ENCODE measurements around the gene GGN.
"Not testable (repeated sequence)": the region's sequence is repeated elsewhere in the genome, so short reads cannot be mapped to it uniquely, and the experiment has no call there.

GGN gene

DNA sequence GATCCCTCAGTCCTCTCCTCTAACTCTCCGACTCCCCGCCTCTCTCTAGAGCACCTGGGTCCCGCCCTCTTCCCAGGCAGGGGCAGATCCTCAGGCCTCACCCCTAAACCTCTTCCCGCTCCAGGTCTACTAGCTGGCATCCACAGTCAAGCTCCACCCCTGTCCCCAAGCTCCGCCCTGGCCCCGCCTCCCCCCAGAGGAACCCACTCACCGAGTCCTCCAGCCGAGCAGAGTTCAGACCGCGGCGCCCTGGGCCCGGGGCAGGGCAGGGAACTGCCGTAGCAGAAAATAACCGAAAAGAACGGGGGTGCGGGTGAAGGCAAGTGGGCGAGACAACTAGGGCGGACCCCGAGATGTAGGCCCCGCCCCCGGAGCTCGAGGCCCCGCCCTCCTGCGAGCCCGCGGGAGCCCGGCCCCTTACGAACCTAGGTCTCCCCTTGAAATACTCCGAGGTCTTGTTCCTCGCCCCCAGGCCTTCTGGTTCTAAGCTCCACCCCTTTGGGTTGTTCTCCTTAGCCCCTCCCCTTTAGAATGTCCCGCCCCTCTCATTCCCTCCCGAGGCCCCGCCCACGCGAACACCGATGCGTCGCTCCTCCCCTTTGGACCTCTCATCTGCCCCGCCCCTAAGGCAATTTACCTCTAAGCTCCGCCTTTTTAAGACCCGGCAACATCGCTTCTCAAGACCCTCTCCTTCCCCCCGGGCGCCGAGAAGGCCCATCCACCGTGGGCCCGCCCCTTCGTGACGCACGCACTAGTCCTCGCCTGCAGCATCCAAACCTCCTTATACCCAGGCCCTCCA, at the start of gene GGN:
GGN (minus strand) TSS at position 485 of the 799 bp plus-strand sequence. CDS start 773 bp downstream, outside the sequence.
- no peak within 1 kb of the TSS for H3K27ac ChIP-seq (ENCODE audit: low read length)
- H3K36me3 ChIP-seq (ENCODE audit: control insufficient read depth in 1 of 2, insufficient read depth in 2 of 2, low read length in 2 of 2) = peaks cover 12 to 25% of the 10 kb centered on the region in 2 donors
- peaks cover 4% of the 10 kb centered on the region for H3K27me3 ChIP-seq (ENCODE audit: low read depth, low read length)
- no peaks in the 10 kb centered on the region for H3K9me3 ChIP-seq (ENCODE audit: control insufficient read depth in 1 of 2, low read length in 2 of 2)
- H3K4me1 ChIP-seq (ENCODE audit: control insufficient read depth in 1 of 2, insufficient read depth in 2 of 2, low read length in 2 of 2) = peaks cover 3 to 28% of the 10 kb centered on the region in 2 donors
- H3K4me3 ChIP-seq (ENCODE audit: low read depth in 1 of 2, low read length in 2 of 2) = peak within 1 kb of the TSS; percentile 60 to 71

DNA sequence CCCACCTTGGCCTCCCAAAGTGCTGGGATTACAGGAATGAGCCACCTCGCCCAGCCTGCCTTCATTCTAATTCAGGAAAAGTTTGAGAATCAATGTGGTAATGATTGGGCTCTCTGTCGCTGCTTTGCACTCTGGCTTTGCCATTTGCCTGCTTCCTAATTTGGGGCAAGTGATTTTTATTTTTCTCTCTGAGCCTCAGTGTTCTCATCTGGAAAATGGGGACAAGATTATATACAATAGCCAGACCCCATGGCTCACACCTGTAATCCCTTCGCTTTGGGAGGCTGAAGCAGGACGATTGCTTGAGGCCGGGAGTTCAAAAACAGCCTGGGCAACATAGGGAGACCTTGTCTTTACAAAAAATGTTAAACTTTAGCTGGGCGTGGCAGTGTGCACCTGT, 49.5 kb upstream of the GGN start:
- Histone ChIP-seq H3K27ac (ENCODE audit: low read length) (no peak overlapping the region), H3K4me1 (ENCODE audit: control insufficient read depth in 1 of 2, insufficient read depth in 2 of 2, low read length in 2 of 2) (peaks cover 0 to 5% of the 10 kb centered on the region in 2 donors), H3K4me3 (ENCODE audit: low read depth in 1 of 2, low read length in 2 of 2) (no peak overlapping the region), H3K27me3 (ENCODE audit: low read depth, low read length) (peaks cover 14% of the 10 kb centered on the region), H3K36me3 (ENCODE audit: control insufficient read depth in 1 of 2, insufficient read depth in 2 of 2, low read length in 2 of 2) (no peaks in the 10 kb centered on the region), H3K9me3 (ENCODE audit: control insufficient read depth in 1 of 2, low read length in 2 of 2) (no peaks in the 10 kb centered on the region)

DNA sequence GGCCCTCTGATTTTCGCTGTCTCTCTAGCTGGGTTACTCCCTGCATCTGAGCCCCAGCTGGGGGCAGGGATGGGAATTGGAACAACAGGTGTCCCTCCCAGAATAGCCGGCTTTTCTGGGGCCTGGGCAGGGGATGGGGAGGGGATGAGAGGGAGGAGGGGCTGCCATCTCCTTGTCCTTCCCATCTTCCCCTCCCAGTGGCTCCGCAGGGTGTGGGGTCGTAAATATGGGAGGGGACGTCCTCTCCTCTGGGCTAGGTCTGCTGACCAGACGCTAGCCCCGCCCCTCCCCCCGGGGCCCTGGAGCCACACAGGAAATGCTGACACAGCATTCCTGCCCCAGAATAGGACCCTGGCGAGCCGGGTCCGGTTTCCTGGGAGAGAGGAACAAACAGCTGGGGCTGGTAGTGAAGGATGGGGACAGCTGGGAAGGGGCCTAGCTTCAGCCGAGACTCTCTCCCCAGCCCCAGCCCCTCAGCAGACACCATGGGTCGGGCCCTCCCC, 46.8 kb upstream of the GGN start:
- Histone ChIP-seq H3K4me3 (ENCODE audit: low read depth in 1 of 2, low read length in 2 of 2) (peak overlapping the region in 1 of 2 donors; percentile 18), H3K27me3 (ENCODE audit: low read depth, low read length) (peaks cover 14% of the 10 kb centered on the region), H3K36me3 (ENCODE audit: control insufficient read depth in 1 of 2, insufficient read depth in 2 of 2, low read length in 2 of 2) (no peaks in the 10 kb centered on the region), H3K27ac (ENCODE audit: low read length) (no peak overlapping the region), H3K9me3 (ENCODE audit: control insufficient read depth in 1 of 2, low read length in 2 of 2) (no peaks in the 10 kb centered on the region), H3K4me1 (ENCODE audit: control insufficient read depth in 1 of 2, insufficient read depth in 2 of 2, low read length in 2 of 2) (peaks cover 0 to 5% of the 10 kb centered on the region in 2 donors)

- H3K27ac ChIP-seq (ENCODE audit: low read length) = no peak within 1 kb of the TSS
- H3K4me3 ChIP-seq (ENCODE audit: low read depth in 1 of 2, low read length in 2 of 2) = peak within 1 kb of the TSS in 1 of 2 donors; percentile 18
Measured at GRCh38 chr19:38433268-38433733, 45.5 kb upstream of the GGN start, which contains the start of gene RYR1. Gene RYR1 (plus strand): TSS chr19:38433691. CDS start chr19:38433830, 139 bp downstream.

GRCh38 chr19:38430931-38431330, 43.1 kb upstream of the GGN start:
- Histone ChIP-seq H3K27me3 (ENCODE audit: low read depth, low read length) (peaks cover 14% of the 10 kb centered on the region), H3K27ac (ENCODE audit: low read length) (no peak overlapping the region), H3K9me3 (ENCODE audit: control insufficient read depth in 1 of 2, low read length in 2 of 2) (no peaks in the 10 kb centered on the region)

More at GRCh38 chr19:38433268-38433733, 45.5 kb upstream of the GGN start, which contains the start of gene RYR1:
- no peaks in the 10 kb centered on the region for H3K36me3 ChIP-seq (ENCODE audit: control insufficient read depth in 1 of 2, insufficient read depth in 2 of 2, low read length in 2 of 2)
- H3K9me3 ChIP-seq (ENCODE audit: control insufficient read depth in 1 of 2, low read length in 2 of 2) = no peaks in the 10 kb centered on the region
- H3K27me3 ChIP-seq (ENCODE audit: low read depth, low read length) = peaks cover 14% of the 10 kb centered on the region
- peaks cover 0 to 5% of the 10 kb centered on the region in 2 donors for H3K4me1 ChIP-seq (ENCODE audit: control insufficient read depth in 1 of 2, insufficient read depth in 2 of 2, low read length in 2 of 2)

GRCh38 chr19:38429811-38430156, 42.0 kb upstream of the GGN start:
- Histone ChIP-seq H3K36me3 (ENCODE audit: control insufficient read depth in 1 of 2, insufficient read depth in 2 of 2, low read length in 2 of 2) (no peaks in the 10 kb centered on the region), H3K4me3 (ENCODE audit: low read depth in 1 of 2, low read length in 2 of 2) (no peak overlapping the region), H3K27ac (ENCODE audit: low read length) (no peak overlapping the region), H3K27me3 (ENCODE audit: low read depth, low read length) (peaks cover 10% of the 10 kb centered on the region), H3K9me3 (ENCODE audit: control insufficient read depth in 1 of 2, low read length in 2 of 2) (no peaks in the 10 kb centered on the region), H3K4me1 (ENCODE audit: control insufficient read depth in 1 of 2, insufficient read depth in 2 of 2, low read length in 2 of 2) (peaks cover 0 to 5% of the 10 kb centered on the region in 2 donors)

More at GRCh38 chr19:38430931-38431330, 43.1 kb upstream of the GGN start:
- Histone ChIP-seq H3K36me3 (ENCODE audit: control insufficient read depth in 1 of 2, insufficient read depth in 2 of 2, low read length in 2 of 2) (no peaks in the 10 kb centered on the region), H3K4me3 (ENCODE audit: low read depth in 1 of 2, low read length in 2 of 2) (no peak overlapping the region), H3K4me1 (ENCODE audit: control insufficient read depth in 1 of 2, insufficient read depth in 2 of 2, low read length in 2 of 2) (peaks cover 0 to 5% of the 10 kb centered on the region in 2 donors)

DNA sequence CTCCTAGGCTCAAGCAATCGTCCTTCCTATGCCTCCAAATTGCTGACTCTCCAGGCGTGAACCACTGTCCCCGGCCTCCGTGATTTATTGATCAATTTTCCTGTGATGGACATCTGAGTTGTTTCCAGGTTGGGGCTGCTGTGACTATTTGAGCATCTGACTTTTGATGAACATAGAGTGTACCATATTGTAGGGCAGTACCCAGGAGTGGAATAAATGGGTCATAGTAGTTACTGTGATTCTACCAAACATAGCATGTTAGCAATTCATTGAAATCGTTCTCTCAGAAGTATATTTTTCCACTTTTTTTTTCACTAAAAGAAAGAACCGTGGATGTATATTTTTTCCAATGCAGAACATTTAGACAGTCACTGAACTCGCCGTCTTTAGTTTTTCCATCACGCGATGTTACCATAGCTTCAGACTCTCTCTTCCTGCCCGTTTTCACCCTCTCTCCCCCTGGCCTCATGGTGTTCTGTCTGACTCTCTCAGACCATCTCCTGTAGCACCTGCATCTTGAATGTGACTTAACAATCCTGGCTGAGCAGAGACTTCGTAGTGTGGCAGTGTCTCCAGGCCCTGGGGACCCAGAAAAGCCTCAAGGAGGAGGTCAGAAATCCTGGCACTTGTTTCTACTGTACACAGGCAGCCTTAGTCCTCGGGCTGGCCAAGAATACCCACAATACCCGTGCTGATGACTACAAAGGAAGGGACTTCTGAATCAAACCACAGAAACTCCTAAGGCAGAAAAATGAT, 41.4 kb upstream of the GGN start:
- no peak overlapping the region for H3K27ac ChIP-seq (ENCODE audit: low read length)
- peaks cover 0 to 5% of the 10 kb centered on the region in 2 donors for H3K4me1 ChIP-seq (ENCODE audit: control insufficient read depth in 1 of 2, insufficient read depth in 2 of 2, low read length in 2 of 2)
- no peak overlapping the region for H3K4me3 ChIP-seq (ENCODE audit: low read depth in 1 of 2, low read length in 2 of 2)
- no peaks in the 10 kb centered on the region for H3K9me3 ChIP-seq (ENCODE audit: control insufficient read depth in 1 of 2, low read length in 2 of 2)
- H3K36me3 ChIP-seq (ENCODE audit: control insufficient read depth in 1 of 2, insufficient read depth in 2 of 2, low read length in 2 of 2) = no peaks in the 10 kb centered on the region
- peaks cover 5% of the 10 kb centered on the region for H3K27me3 ChIP-seq (ENCODE audit: low read depth, low read length)

- H3K9me3 ChIP-seq (ENCODE audit: control insufficient read depth in 1 of 2, low read length in 2 of 2); H3K27ac ChIP-seq (ENCODE audit: low read length); H3K27me3 ChIP-seq (ENCODE audit: low read depth, low read length); H3K4me3 ChIP-seq (ENCODE audit: low read depth in 1 of 2, low read length in 2 of 2); H3K36me3 ChIP-seq (ENCODE audit: control insufficient read depth in 1 of 2, insufficient read depth in 2 of 2, low read length in 2 of 2); H3K4me1 ChIP-seq (ENCODE audit: control insufficient read depth in 1 of 2, insufficient read depth in 2 of 2, low read length in 2 of 2): not testable (repeated sequence)
Measured at GRCh38 chr19:38427035-38427677, 39.3 kb upstream of the GGN start.

DNA sequence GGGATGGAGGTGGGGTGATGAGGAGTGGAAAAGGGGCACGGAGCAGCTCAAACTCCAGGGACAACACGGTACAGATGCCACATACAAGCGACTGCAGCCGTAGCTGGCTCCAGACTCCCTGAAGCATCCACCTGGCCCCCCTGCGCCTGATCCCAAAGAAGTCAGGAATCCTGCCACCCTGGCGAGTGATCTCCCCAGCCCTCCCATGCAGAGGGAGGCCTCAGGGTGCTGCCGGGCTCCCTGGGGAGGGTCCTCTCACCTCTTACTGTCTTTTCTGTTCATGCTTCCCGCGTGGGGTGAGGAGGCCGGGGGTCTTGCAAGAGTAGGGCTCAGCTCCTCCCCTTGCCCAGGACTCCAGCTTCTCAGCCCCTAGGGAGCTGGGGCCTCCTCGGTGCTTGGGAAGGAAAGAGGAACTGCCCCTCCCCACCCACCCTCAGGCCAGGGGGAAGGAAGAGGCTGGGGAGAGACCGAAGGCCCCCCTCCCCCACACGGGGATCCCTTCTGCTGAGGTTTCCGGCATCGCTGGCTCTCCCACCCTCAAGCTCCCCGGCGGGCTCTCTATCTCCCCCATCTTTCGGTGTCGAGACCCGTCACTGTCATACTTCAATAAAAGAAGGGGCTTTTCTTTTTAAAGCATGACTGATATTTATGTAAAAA, 38.1 kb upstream of the GGN start, which contains the start of gene RASGRP4:
RASGRP4 (minus strand) TSS at position 410 of the 657 bp plus-strand sequence; CDS start at position 282, 128 bp downstream.
- H3K9me3 ChIP-seq (ENCODE audit: control insufficient read depth in 1 of 2, low read length in 2 of 2) = no peaks in the 10 kb centered on the region
- no peak within 1 kb of the TSS for H3K27ac ChIP-seq (ENCODE audit: low read length)
- no peaks in the 10 kb centered on the region for H3K36me3 ChIP-seq (ENCODE audit: control insufficient read depth in 1 of 2, insufficient read depth in 2 of 2, low read length in 2 of 2)
- H3K4me3 ChIP-seq (ENCODE audit: low read depth in 1 of 2, low read length in 2 of 2) = peak within 1 kb of the TSS; percentile 21 to 49
- no peaks in the 10 kb centered on the region for H3K27me3 ChIP-seq (ENCODE audit: low read depth, low read length)
- no peaks in the 10 kb centered on the region for H3K4me1 ChIP-seq (ENCODE audit: control insufficient read depth in 1 of 2, insufficient read depth in 2 of 2, low read length in 2 of 2)

GRCh38 chr19:38425222-38425809, 37.5 kb upstream of the GGN start:
- Histone ChIP-seq H3K27me3 (ENCODE audit: low read depth, low read length) (no peaks in the 10 kb centered on the region), H3K9me3 (ENCODE audit: control insufficient read depth in 1 of 2, low read length in 2 of 2) (no peaks in the 10 kb centered on the region), H3K4me3 (ENCODE audit: low read depth in 1 of 2, low read length in 2 of 2) (peak overlapping the region; percentile 21 to 49), H3K4me1 (ENCODE audit: control insufficient read depth in 1 of 2, insufficient read depth in 2 of 2, low read length in 2 of 2) (no peaks in the 10 kb centered on the region), H3K27ac (ENCODE audit: low read length) (no peak overlapping the region), H3K36me3 (ENCODE audit: control insufficient read depth in 1 of 2, insufficient read depth in 2 of 2, low read length in 2 of 2) (no peaks in the 10 kb centered on the region)
